Measurements from ENCODE around the gene CSK. TPM values are rescaled to one million over a fixed set of nuclear protein-coding genes. Genes with fewer than 3 reads are reported as not detected.

CSK gene
- total and polyA plus RNA-seq, 2 experiments from 2014 or later = 16.9 to 19.1 TPM

- Histone ChIP-seq H3K4me3 (no peak overlapping the region), H3K4me1 (ENCODE audit: insufficient read depth) (no peaks in the 10 kb centered on the region), H3K27me3 (no peaks in the 10 kb centered on the region), H2AFZ (no peak overlapping the region), H3K9me2 (replicated peaks; ENCODE audit: insufficient read depth) (no peaks in the 10 kb centered on the region), H3K27ac (no peak overlapping the region), H3K36me3 (replicated peaks; ENCODE audit: insufficient read depth, low read depth) (no peaks in the 10 kb centered on the region), H3K79me2 (no peaks in the 10 kb centered on the region), H4K20me1 (ENCODE audit: insufficient read depth, poor library complexity, severe bottlenecking) (peaks cover under 1% of the 10 kb centered on the region), H3K9me3 (ENCODE audit: low read depth) (no peaks in the 10 kb centered on the region), H3K4me2 (no peak overlapping the region)
- TF ChIP-seq, protein P1, sequence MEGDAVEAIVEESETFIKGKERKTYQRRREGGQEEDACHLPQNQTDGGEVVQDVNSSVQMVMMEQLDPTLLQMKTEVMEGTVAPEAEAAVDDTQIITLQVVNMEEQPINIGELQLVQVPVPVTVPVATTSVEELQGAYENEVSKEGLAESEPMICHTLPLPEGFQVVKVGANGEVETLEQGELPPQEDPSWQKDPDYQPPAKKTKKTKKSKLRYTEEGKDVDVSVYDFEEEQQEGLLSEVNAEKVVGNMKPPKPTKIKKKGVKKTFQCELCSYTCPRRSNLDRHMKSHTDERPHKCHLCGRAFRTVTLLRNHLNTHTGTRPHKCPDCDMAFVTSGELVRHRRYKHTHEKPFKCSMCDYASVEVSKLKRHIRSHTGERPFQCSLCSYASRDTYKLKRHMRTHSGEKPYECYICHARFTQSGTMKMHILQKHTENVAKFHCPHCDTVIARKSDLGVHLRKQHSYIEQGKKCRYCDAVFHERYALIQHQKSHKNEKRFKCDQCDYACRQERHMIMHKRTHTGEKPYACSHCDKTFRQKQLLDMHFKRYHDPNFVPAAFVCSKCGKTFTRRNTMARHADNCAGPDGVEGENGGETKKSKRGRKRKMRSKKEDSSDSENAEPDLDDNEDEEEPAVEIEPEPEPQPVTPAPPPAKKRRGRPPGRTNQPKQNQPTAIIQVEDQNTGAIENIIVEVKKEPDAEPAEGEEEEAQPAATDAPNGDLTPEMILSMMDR (IDR thresholded peaks at IDR 0.05; ENCODE audit: poor library complexity) = no peak
- TF ChIP-seq EZH2phosphoT487 (IDR thresholded peaks at IDR 0.05; ENCODE audit: low read depth, severe bottlenecking, unreplicated experiment) = no peak
- TF ChIP-seq EZH2 (IDR thresholded peaks at IDR 0.05; ENCODE audit: borderline replicate concordance) = no peak
- 97% methylated on average over 17 of the region's 20 CpGs for WGBS (ENCODE audit: low lambda C conversion rate, missing lambda C conversion rate)
- DNase-seq (ENCODE audit: low spot score) = no peak
Measured at GRCh38 chr15:74802290-74802689, 20.4 kb downstream of the CSK start.

DNA sequence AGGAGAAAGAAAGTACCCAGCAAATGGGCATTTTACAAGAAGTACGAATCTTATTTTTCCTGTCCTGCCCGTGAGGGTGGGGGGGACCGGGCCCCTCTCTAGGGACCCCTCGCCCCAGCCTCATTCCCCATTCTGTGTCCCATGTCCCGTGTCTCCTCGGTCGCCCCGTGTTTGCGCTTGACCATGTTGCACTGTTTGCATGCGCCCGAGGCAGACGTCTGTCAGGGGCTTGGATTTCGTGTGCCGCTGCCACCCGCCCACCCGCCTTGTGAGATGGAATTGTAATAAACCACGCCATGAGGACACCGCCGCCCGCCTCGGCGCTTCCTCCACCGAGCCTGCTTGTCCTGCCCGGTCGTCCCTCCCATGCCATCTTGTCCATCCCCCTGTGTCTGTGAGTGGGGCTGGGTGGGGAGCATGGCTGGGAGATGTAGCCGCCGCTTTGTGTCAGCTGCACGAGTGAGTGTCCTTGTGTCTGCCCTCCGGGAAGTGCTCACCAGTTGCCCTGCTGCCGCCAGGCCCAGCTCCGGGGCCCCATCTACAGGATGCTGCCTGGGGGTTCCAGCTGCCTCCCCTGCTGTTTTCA is 21.1 kb downstream of the CSK start:
- no peaks in the 10 kb centered on the region for H3K9me3 ChIP-seq (ENCODE audit: low read depth)
- no peaks in the 10 kb centered on the region for H3K27me3 ChIP-seq
- no peaks in the 10 kb centered on the region for H3K79me2 ChIP-seq
- no peak overlapping the region for H3K27ac ChIP-seq
- no peaks in the 10 kb centered on the region for H3K9me2 ChIP-seq (replicated peaks; ENCODE audit: insufficient read depth)
- no peak for DNase-seq (ENCODE audit: low spot score)
- TF ChIP-seq EZH2 (IDR thresholded peaks at IDR 0.05; ENCODE audit: borderline replicate concordance) (no peak), EZH2phosphoT487 (IDR thresholded peaks at IDR 0.05; ENCODE audit: low read depth, severe bottlenecking, unreplicated experiment) (no peak)
- TF ChIP-seq, protein P1 (IDR thresholded peaks at IDR 0.05; ENCODE audit: poor library complexity) = no peak
- no peaks in the 10 kb centered on the region for H3K36me3 ChIP-seq (replicated peaks; ENCODE audit: insufficient read depth, low read depth)
- no peak overlapping the region for H2AFZ ChIP-seq
- no peak overlapping the region for H3K4me2 ChIP-seq
- no peaks in the 10 kb centered on the region for H3K4me1 ChIP-seq (ENCODE audit: insufficient read depth)
- 95% methylated on average over 20 of the region's 31 CpGs for WGBS (ENCODE audit: low lambda C conversion rate, missing lambda C conversion rate)
- no peak overlapping the region for H3K4me3 ChIP-seq
- H4K20me1 ChIP-seq (ENCODE audit: insufficient read depth, poor library complexity, severe bottlenecking) = no peaks in the 10 kb centered on the region

DNA sequence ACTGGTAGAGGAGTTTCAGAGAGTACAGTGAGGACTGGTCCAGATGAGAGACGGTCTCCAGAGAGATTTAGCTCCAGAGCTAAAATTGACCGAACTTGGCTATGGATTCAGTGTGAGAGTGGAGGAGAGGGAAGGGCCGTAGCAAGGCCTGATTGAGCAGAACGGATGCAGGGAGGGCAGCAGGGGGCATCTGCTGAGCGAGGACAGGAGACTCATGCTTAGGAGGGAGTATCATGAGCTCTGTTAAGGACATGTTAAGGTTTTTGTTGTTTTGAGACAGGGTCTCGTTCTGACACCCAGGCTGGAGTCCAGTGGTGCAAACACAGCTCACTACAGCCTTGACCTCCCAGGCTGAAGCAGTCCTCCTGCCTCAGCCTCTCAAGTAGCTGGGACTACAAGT is 23.1 kb downstream of the CSK start:
- H3K79me2 ChIP-seq = no peaks in the 10 kb centered on the region
- TF ChIP-seq EZH2 (IDR thresholded peaks at IDR 0.05; ENCODE audit: borderline replicate concordance) (no peak), EZH2phosphoT487 (IDR thresholded peaks at IDR 0.05; ENCODE audit: low read depth, severe bottlenecking, unreplicated experiment) (no peak)
- TF ChIP-seq, protein P1 (IDR thresholded peaks at IDR 0.05; ENCODE audit: poor library complexity) = no peak
- H3K4me3 ChIP-seq = no peak overlapping the region
- H3K36me3 ChIP-seq (replicated peaks; ENCODE audit: insufficient read depth, low read depth) = no peaks in the 10 kb centered on the region
- H3K9me2 ChIP-seq (replicated peaks; ENCODE audit: insufficient read depth) = no peaks in the 10 kb centered on the region
- H2AFZ ChIP-seq = no peak overlapping the region
- no peaks in the 10 kb centered on the region for H3K27me3 ChIP-seq
- 87% methylated on average over 6 of the region's 6 CpGs for WGBS (ENCODE audit: low lambda C conversion rate, missing lambda C conversion rate)
- H3K4me2 ChIP-seq = no peak overlapping the region
- DNase-seq (ENCODE audit: low spot score) = no peak
- no peaks in the 10 kb centered on the region for H3K9me3 ChIP-seq (ENCODE audit: low read depth)
- H3K27ac ChIP-seq = no peak overlapping the region
- no peaks in the 10 kb centered on the region for H3K4me1 ChIP-seq (ENCODE audit: insufficient read depth)
- H4K20me1 ChIP-seq (ENCODE audit: insufficient read depth, poor library complexity, severe bottlenecking) = no peaks in the 10 kb centered on the region

Data from hepatocyte (in vitro differentiated cells).